Measurements from ENCODE around the gene OPCML. TPM values are rescaled to one million over a fixed set of nuclear protein-coding genes. Genes with fewer than 3 reads are reported as not detected.

Gene OPCML
- total RNA-seq, 4 donors from 2014 or later: 0.06 to 0.83 (median 0.24) TPM

DNA sequence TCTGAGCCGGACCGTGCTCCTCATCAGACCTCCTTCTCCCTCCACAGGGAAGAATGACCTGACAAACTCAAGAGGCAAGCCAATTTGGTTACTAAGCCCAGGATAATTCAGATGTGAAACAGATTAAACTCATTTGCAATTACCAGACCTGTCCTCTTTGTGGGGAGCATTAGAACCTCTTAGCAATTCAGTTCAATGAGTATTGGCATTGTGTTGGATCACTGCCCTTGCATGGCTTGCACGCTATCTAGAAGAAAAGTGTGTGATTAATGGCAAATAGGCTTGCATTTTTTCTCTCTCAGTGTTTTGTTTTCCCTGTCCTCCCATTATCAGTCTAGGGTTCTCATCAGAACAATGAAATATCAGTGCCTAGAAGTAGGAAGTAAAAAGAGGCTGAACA, 365.6 kb downstream of the OPCML start:
- intact Hi-C loops (cut with DNase I): no loop called here
- Histone ChIP-seq H3K9me3 (no peaks in the 10 kb centered on the region), H3K4me3 (no peak overlapping the region), H3K36me3 (no peaks in the 10 kb centered on the region), H3K27me3 (peaks cover 0 to 16% (median 0%) of the 10 kb centered on the region in 4 donors), H3K27ac (replicated peaks in 1 of 4) (no peak overlapping the region), H3K4me1 (peaks cover 0 to 5% (median 2%) of the 10 kb centered on the region in 4 donors)
- 95% methylated on average over 3 of the region's 3 CpGs for WGBS
- DNase-seq (ENCODE audit: extremely low spot score): no peak
- TF ChIP-seq POLR2A (IDR thresholded peaks at IDR 0.05; ENCODE audit: low read depth) (no peak), POLR2AphosphoS5 (IDR thresholded peaks at IDR 0.05) (no peak), EP300 (IDR thresholded peaks at IDR 0.05) (no peak)
- TF ChIP-seq, protein P1, sequence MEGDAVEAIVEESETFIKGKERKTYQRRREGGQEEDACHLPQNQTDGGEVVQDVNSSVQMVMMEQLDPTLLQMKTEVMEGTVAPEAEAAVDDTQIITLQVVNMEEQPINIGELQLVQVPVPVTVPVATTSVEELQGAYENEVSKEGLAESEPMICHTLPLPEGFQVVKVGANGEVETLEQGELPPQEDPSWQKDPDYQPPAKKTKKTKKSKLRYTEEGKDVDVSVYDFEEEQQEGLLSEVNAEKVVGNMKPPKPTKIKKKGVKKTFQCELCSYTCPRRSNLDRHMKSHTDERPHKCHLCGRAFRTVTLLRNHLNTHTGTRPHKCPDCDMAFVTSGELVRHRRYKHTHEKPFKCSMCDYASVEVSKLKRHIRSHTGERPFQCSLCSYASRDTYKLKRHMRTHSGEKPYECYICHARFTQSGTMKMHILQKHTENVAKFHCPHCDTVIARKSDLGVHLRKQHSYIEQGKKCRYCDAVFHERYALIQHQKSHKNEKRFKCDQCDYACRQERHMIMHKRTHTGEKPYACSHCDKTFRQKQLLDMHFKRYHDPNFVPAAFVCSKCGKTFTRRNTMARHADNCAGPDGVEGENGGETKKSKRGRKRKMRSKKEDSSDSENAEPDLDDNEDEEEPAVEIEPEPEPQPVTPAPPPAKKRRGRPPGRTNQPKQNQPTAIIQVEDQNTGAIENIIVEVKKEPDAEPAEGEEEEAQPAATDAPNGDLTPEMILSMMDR (IDR thresholded peaks at IDR 0.05): no peak

DNA sequence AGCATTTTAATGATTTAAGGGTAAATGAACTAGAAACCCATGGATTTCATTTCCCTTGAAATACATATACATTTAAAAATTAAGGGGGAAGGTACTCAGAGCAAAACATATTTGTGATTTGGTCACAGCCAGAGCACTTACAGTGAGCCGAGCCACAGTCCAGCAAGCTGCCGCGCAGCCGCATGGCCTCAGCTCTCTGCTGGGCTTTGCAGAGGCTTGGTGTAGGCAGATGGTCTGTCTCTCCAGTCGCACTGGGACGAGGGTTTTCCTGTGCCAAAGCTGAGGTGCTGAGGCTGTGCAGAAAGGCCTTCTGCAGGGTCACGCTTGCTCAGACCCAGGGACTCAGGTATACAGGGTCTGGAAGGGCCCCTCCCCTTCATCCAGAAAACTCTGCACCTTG, 367.3 kb downstream of the OPCML start:
- Histone ChIP-seq H3K27ac (replicated peaks in 1 of 4) (no peak overlapping the region), H3K9me3 (no peaks in the 10 kb centered on the region), H3K27me3 (peaks cover 0 to 16% (median 0%) of the 10 kb centered on the region in 4 donors), H3K4me3 (no peak overlapping the region), H3K36me3 (no peaks in the 10 kb centered on the region), H3K4me1 (peaks cover 0 to 5% (median 2%) of the 10 kb centered on the region in 4 donors)
- DNase-seq (ENCODE audit: extremely low spot score): no peak
- intact Hi-C loops (cut with DNase I): no loop called here
- TF ChIP-seq POLR2A (IDR thresholded peaks at IDR 0.05; ENCODE audit: low read depth) (no peak), POLR2AphosphoS5 (IDR thresholded peaks at IDR 0.05) (no peak), EP300 (IDR thresholded peaks at IDR 0.05) (no peak)
- TF ChIP-seq, protein P1 (IDR thresholded peaks at IDR 0.05): no peak
- 85% methylated on average over 5 of the region's 7 CpGs for WGBS

DNA sequence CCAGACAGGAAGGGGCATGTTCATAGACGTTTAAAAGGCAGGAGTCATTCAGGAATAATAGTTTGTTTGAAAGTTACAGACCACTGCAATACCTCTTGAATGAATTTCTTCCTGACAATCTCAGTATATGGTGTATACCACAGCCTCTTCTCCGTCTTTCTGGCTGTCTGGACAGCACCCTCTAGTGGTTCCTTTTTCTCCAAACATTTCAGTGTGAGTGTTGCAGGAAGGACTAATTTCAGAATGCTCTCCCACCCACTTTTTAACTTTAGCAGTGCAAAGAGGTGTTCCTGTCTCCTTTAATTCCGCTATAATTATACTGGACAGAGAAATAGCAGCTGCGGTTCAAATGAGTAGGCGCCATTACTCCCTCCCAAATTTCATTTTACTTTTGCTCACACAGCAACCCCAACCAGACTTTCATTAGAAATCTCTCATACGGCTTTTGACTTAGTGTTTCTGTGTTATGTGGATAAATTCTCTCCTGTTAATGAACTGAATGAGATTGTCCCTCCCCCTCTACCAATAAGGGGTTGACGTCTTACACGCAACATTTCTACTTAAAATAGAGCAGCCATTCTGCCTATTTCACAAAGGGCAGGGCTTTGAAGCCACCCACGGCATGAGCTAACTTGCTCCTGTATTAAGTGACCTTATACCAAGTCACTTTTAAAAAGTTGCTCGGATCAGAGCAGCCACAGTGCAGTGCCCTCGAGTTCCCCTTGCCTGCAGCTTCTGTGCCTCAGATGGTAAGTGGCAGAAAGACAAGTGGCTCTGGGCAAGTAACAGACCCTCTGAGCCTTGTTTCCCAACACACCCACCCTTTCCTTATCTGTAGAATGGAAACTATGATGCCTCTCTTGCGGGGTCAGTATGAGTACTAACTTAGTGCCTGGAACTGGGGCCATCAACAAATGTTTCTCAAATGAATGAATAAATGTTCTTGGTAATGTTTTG, 368.6 kb downstream of the OPCML start:
- TF ChIP-seq POLR2A (IDR thresholded peaks at IDR 0.05; ENCODE audit: low read depth) (no peak), POLR2AphosphoS5 (IDR thresholded peaks at IDR 0.05) (no peak), EP300 (IDR thresholded peaks at IDR 0.05) (no peak)
- TF ChIP-seq, protein P1 (IDR thresholded peaks at IDR 0.05): peak; percentile 38 to 72 (median 61)
- DNase-seq (ENCODE audit: extremely low spot score): no peak
- intact Hi-C loops (cut with DNase I): no loop called here
- peaks cover 0 to 5% (median 2%) of the 10 kb centered on the region in 4 donors for H3K4me1 ChIP-seq
- no peaks in the 10 kb centered on the region for H3K36me3 ChIP-seq
- H3K27me3 ChIP-seq: peaks cover 0 to 22% (median 0%) of the 10 kb centered on the region in 4 donors
- no peaks in the 10 kb centered on the region for H3K9me3 ChIP-seq
- no peak overlapping the region for H3K4me3 ChIP-seq
- 47% methylated on average over 12 of the region's 12 CpGs for WGBS
- no peak overlapping the region for H3K27ac ChIP-seq (replicated peaks in 1 of 4)

DNA sequence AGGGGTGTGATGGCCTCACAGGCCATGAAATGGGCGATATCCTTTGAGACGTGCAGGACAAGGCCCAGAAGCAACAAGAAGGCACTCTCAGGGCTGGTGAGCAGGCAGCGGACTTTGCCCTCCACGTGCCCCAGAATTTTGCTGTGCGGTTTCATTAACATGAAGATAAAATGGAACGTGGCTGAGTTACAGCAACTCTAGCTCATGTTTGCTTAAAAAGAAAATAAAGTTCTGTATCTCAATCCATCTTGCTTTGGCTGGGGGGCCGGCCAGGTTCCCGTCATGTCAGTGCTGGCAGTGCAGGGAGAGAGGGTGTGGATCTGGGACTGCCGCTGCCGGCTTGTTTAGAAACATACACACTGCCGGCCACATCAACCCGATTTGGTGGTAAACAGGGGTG, 370.1 kb downstream of the OPCML start:
- H3K27me3 ChIP-seq: peaks cover 0 to 37% (median 0%) of the 10 kb centered on the region in 4 donors
- H3K4me3 ChIP-seq: no peak overlapping the region
- TF ChIP-seq, protein P1 (IDR thresholded peaks at IDR 0.05): no peak
- no peak for TF ChIP-seq POLR2AphosphoS5 (IDR thresholded peaks at IDR 0.05)
- WGBS: 67% methylated on average over 12 of the region's 12 CpGs
- H3K27ac ChIP-seq (replicated peaks in 1 of 4): no peak overlapping the region
- H3K4me1 ChIP-seq: peaks cover 0 to 5% (median 2%) of the 10 kb centered on the region in 4 donors
- no peaks in the 10 kb centered on the region for H3K9me3 ChIP-seq
- DNase-seq (ENCODE audit: extremely low spot score): no peak
- intact Hi-C loops (cut with DNase I): no loop called here
- H3K36me3 ChIP-seq: no peaks in the 10 kb centered on the region

Measured in esophagus muscularis mucosa (tissue), 4 donors.